Spinal cord (tissue), 10 donors: ENCODE data around the gene RNF220. TPM values are rescaled to one million over a fixed set of nuclear protein-coding genes. Genes with fewer than 3 reads are reported as not detected.

ENCODE experiments used
- DNase-seq, 6 donors: peaks; one replicate each; pipeline versions ENCODE4 v3.0.0 to v3.0.0-alpha.2; 2013 to 2015; ENCODE audit warnings: low spot score in 6 of 6, low read depth in 4 of 6
- H3K27ac ChIP-seq: one replicate; pipeline ENCODE4 v1.5.1; 2013; ENCODE audit warnings: low read depth, low read length, control low read depth
- H3K27me3 ChIP-seq: one replicate; pipeline ENCODE4 v1.6.1; 2013; ENCODE audit warnings: low read length; ENCODE audit not compliant: control insufficient read depth, insufficient read depth
- H3K36me3 ChIP-seq: one replicate; pipeline ENCODE4 v1.6.1; 2013; ENCODE audit warnings: low read length; ENCODE audit not compliant: control insufficient read depth, insufficient read depth
- H3K4me1 ChIP-seq: one replicate; pipeline ENCODE4 v1.6.1; 2013; ENCODE audit warnings: low read length; ENCODE audit not compliant: control insufficient read depth, insufficient read depth
- H3K4me3 ChIP-seq: one replicate; pipeline ENCODE4 v1.5.1; 2013; ENCODE audit warnings: low read depth, low read length, control low read depth
- H3K9me3 ChIP-seq: one replicate; pipeline ENCODE4 v1.6.1; 2013; ENCODE audit warnings: low read length; ENCODE audit not compliant: control insufficient read depth, insufficient read depth
- WGBS: methylation state at CpG from one replicate; pipeline ENCODE4 v1.1.5; 2013; ENCODE audit warnings: missing lambda C conversion rate; ENCODE audit not compliant: insufficient coverage; 5-methylcytosine and 5-hydroxymethylcytosine counted together
- polyA plus RNA-seq, 2 donors: library from polyadenylated mRNA; unstranded; fragments of 120-200 nt; gene quantifications; one replicate each; pipeline ENCODE4 v1.2.1, GENCODE V29; 2013; ENCODE audit not compliant: insufficient read length in 2 of 2
- total RNA-seq, 2 donors: library from RNA; depleted of rRNA in 1 of 2; stranded (reverse); fragments of 120-200 nt in 1 of 2; fragments of >200 nt in 1 of 2; gene quantifications; one replicate each; pipeline versions ENCODE4 v1.2.3 to v1.2.4, GENCODE V29; 2013 to 2014
- donor health status: healthy.

Gene RNF220
- total and polyA plus RNA-seq, 4 donors: 43.0 to 123 (median 99.5) TPM

DNA sequence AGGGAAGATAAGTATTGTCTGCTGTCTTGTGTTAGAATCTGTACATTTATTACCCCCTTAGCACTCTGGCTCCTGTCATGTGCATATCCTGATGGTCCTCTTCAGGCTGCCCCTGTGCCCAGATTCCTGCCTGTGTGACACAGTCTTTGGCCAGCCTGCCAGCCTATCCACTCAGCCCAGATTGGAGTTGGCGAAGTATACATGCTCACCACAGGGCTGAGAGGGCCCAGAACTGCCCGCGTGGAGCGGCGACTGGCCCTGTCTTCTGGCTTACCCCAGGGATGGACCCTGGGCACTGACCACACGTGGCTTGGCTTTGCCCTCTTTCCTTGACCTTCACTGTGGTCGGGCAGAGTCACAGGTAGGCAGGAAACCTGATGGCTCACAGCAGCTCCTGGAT, 11.4 kb downstream of the RNF220 start:
- no peak for DNase-seq
- Histone ChIP-seq H3K9me3 (no peaks in the 10 kb centered on the region), H3K27ac (no peak overlapping the region), H3K36me3 (no peaks in the 10 kb centered on the region), H3K4me1 (peaks cover 28% of the 10 kb centered on the region), H3K27me3 (peaks cover 87% of the 10 kb centered on the region), H3K4me3 (no peak overlapping the region)
- 79% methylated on average over 7 of the region's 7 CpGs for WGBS

- WGBS: under 1% methylated on average over 64 of the region's 65 CpGs
- H3K9me3 ChIP-seq: no peaks in the 10 kb centered on the region
- peak overlapping the region; percentile 77 for H3K27ac ChIP-seq
- peak overlapping the region; percentile 37 for H3K4me3 ChIP-seq
- H3K36me3 ChIP-seq: no peaks in the 10 kb centered on the region
- DNase-seq: peak in 3 of 6 donors; percentile 60 to 84 (median 83)
- peaks cover 21% of the 10 kb centered on the region for H3K4me1 ChIP-seq
- H3K27me3 ChIP-seq: peaks cover 86% of the 10 kb centered on the region
Observed at GRCh38 chr1:44417351-44418021, 12.4 kb downstream of the RNF220 start.

GRCh38 chr1:44418022-44418673, 13.1 kb downstream of the RNF220 start:
- Histone ChIP-seq H3K4me3 (peak overlapping the region; percentile 37), H3K27ac (peak overlapping the region; percentile 58), H3K27me3 (peaks cover 85% of the 10 kb centered on the region), H3K36me3 (no peaks in the 10 kb centered on the region), H3K4me1 (peaks cover 21% of the 10 kb centered on the region), H3K9me3 (no peaks in the 10 kb centered on the region)
- DNase-seq: peak in 2 of 6 donors; percentile 54 to 64
- 2% methylated on average over 44 of the region's 46 CpGs for WGBS

- no peak overlapping the region for H3K27ac ChIP-seq
- no peaks in the 10 kb centered on the region for H3K36me3 ChIP-seq
- no peak overlapping the region for H3K4me3 ChIP-seq
- WGBS: 60% methylated on average over 1 of the region's 3 CpGs
- peaks cover 36% of the 10 kb centered on the region for H3K4me1 ChIP-seq
- DNase-seq: no peak
- peaks cover 77% of the 10 kb centered on the region for H3K27me3 ChIP-seq
- H3K9me3 ChIP-seq: no peaks in the 10 kb centered on the region
Observed at GRCh38 chr1:44419901-44420300, 14.8 kb downstream of the RNF220 start.

GRCh38 chr1:44420535-44420934, 15.5 kb downstream of the RNF220 start:
- Histone ChIP-seq H3K4me3 (no peak overlapping the region), H3K4me1 (peaks cover 40% of the 10 kb centered on the region), H3K27ac (no peak overlapping the region), H3K27me3 (peaks cover 72% of the 10 kb centered on the region), H3K36me3 (no peaks in the 10 kb centered on the region), H3K9me3 (no peaks in the 10 kb centered on the region)
- WGBS: 91% methylated on average over 1 of the region's 2 CpGs
- DNase-seq: no peak

DNA sequence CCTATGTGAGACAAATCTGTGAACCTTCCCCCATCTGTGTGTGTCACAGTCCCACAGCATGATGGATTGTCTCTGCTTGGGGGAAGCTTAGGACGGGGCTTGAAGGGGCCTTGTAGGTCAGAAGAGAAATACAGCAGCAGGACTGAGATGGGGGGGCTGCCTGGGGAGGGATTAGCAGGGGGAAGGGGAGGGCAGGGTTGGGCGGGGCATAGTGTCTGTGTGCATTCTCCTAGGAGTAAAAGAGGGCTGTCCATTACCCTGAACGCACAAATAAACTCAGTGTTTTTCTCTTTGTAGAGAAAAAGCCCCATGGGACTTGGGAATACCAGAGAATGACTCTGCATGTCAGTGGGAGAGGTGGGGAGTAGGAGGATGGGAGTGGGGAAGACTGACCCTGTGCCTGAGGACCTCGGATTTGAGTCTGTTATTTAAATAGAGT, 16.4 kb downstream of the RNF220 start:
- H3K36me3 ChIP-seq: no peaks in the 10 kb centered on the region
- peak overlapping the region; percentile 48 for H3K27ac ChIP-seq
- 36% methylated on average over 2 of the region's 4 CpGs for WGBS
- H3K27me3 ChIP-seq: peaks cover 69% of the 10 kb centered on the region
- no peak overlapping the region for H3K4me3 ChIP-seq
- H3K9me3 ChIP-seq: no peaks in the 10 kb centered on the region
- DNase-seq: no peak
- peaks cover 42% of the 10 kb centered on the region for H3K4me1 ChIP-seq

GRCh38 chr1:44422161-44422560, 17.1 kb downstream of the RNF220 start:
- Histone ChIP-seq H3K27ac (peak overlapping the region; percentile 48), H3K27me3 (peaks cover 66% of the 10 kb centered on the region), H3K4me1 (peaks cover 35% of the 10 kb centered on the region), H3K36me3 (no peaks in the 10 kb centered on the region), H3K4me3 (no peak overlapping the region), H3K9me3 (no peaks in the 10 kb centered on the region)
- 48% methylated on average over 5 of the region's 6 CpGs for WGBS
- peak in 1 of 6 donors; percentile 53 for DNase-seq

DNA sequence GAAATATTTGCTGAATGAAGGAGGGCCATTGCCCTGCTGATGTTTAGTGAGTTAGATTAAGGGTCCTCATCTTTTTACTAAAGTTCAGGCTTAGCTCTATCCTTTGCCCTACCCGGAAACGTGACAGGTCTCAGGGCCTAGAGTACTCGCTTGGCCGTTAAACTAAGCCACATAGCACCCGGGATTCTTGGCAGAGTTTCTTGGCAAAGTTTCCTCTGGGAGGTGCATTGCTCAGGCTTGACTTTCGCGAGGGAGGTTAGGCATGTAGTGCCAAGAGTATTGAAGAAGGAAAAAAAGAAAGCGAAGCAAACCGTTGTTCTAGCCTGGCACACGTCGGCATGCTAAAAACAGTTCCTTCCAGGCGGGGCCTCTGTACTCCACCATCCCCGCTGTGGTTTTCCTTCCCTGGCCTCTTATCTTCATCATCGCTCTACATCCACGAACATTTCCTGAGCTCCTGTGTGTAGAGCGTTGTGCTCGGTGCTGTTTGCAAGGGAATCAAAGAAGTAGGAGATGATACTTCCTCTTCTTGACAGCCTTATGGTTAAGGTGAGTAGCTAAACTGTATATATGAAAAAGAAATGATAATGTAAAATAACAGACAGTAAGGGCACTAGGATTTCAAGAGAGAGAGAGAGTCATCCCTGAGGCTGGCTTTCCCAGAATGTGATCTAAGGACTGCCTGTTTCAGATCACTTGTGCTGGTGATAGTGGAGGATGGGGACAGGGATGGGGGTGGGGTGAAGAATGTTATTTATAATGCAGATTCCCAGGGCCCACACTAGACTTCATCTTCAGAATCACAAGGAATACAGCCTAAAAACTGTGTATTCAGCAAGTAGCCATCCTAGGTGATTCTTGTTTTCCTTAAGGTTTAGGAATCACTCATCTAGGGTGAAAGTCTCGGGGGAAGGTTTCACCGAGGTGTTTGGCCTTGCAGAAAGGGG, 18.8 kb downstream of the RNF220 start:
- H3K27ac ChIP-seq: peak overlapping the region; percentile 53
- no peaks in the 10 kb centered on the region for H3K36me3 ChIP-seq
- H3K9me3 ChIP-seq: no peaks in the 10 kb centered on the region
- DNase-seq: peak in 3 of 6 donors; percentile 77 to 92 (median 87)
- peaks cover 23% of the 10 kb centered on the region for H3K4me1 ChIP-seq
- 29% methylated on average over 10 of the region's 19 CpGs for WGBS
- no peak overlapping the region for H3K4me3 ChIP-seq
- peaks cover 69% of the 10 kb centered on the region for H3K27me3 ChIP-seq

DNA sequence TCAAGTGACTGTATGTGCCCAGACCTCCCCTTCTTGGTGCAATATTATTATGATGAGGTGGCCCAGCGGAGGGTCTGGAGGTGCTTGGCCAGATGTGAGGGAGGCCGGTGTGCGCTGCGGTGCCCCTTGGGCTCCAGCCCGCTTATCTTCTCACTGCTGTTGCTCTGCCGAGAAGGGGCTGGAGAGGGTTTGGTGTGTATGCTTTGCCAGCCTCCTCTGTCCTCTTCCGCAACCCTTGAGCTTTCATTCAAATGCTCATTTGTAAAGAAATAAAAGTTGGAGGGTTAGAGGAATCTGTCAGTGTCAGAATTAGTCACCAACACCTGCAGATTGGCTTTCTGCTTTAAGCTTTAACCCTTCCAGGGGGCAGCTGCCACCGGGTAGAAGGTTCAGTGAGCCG, 19.7 kb downstream of the RNF220 start:
- H3K4me1 ChIP-seq: peaks cover 23% of the 10 kb centered on the region
- H3K27me3 ChIP-seq: peaks cover 69% of the 10 kb centered on the region
- no peaks in the 10 kb centered on the region for H3K36me3 ChIP-seq
- H3K4me3 ChIP-seq: no peak overlapping the region
- no peak for DNase-seq
- 14% methylated on average over 1 of the region's 9 CpGs for WGBS
- H3K9me3 ChIP-seq: no peaks in the 10 kb centered on the region
- no peak overlapping the region for H3K27ac ChIP-seq
